H1 (cell line): ENCODE results near the gene IL7R. TPM values are rescaled to one million over a fixed set of nuclear protein-coding genes. Genes with fewer than 3 reads are reported as not detected.
A peak's percentile ranks its signal among the peaks of the same experiment; 100 is the strongest.

Experiments used
- CTCF ChIA-PET: fragments of 300-600 bp; sonication (Branson Sonifier 250); formaldehyde crosslinking; loops from one replicate; lab custom pipeline; 2021; ENCODE audit not compliant: partially characterized antibody; lab: Charles Lee
- POLR2A ChIA-PET: fragments of 300-600 bp; sonication (Branson Sonifier 250); formaldehyde crosslinking; loops from one replicate; lab custom pipeline; 2021; ENCODE audit warnings: inconsistent platforms; ENCODE audit not compliant: partially characterized antibody; lab: Charles Lee
- DNase-seq, 2 experiments: peaks; one replicate each; pipeline versions ENCODE4 v3.0.0 to v3.0.0-alpha.2; 2010 to 2022; ENCODE audit warnings: low spot score in 2 of 2, low read depth in 1 of 2, mixed read lengths in 1 of 2
- FAIRE-seq: peaks from 2 replicates; lab custom pipeline; 2011; peaks lifted over from hg19 to GRCh38; lab: Jason Lieb, UNC
- H2AFZ ChIP-seq: 2 replicates; pipeline ENCODE4 v1.8.1; 2012; ENCODE audit warnings: low read length, inconsistent platforms
- H2AK5ac ChIP-seq: 2 replicates; pipeline ENCODE4 v1.6.1; 2013; ENCODE audit warnings: low read depth, low read length
- H2BK120ac ChIP-seq: replicated peaks from 2 replicates; pipeline ENCODE3; 2013; ENCODE audit warnings: low read depth, low read length, inconsistent platforms
- H2BK12ac ChIP-seq: 2 replicates; pipeline ENCODE4 v1.6.1; 2013; ENCODE audit warnings: low read depth, low read length
- H2BK15ac ChIP-seq: 2 replicates; pipeline ENCODE4 v1.6.1; 2013; ENCODE audit warnings: low read length
- H2BK20ac ChIP-seq: 2 replicates; pipeline ENCODE4 v1.6.1; 2013; ENCODE audit warnings: low read length
- H2BK5ac ChIP-seq: 2 replicates; pipeline ENCODE4 v1.6.1; 2013; ENCODE audit warnings: low read depth, low read length
- H3K14ac ChIP-seq: 2 replicates; pipeline ENCODE4 v1.6.1; 2013; ENCODE audit warnings: inconsistent platforms; ENCODE audit not compliant: insufficient read length
- H3K18ac ChIP-seq: 2 replicates; pipeline ENCODE4 v1.6.1; 2013; ENCODE audit warnings: low read length; ENCODE audit errors: extremely low read depth
- H3K23ac ChIP-seq: 2 replicates; pipeline ENCODE4 v1.6.1; 2013; ENCODE audit warnings: inconsistent platforms; ENCODE audit not compliant: insufficient read length
- H3K23me2 ChIP-seq: 2 replicates; pipeline ENCODE4 v1.6.1; 2013; ENCODE audit warnings: low read depth, low read length
- H3K27ac ChIP-seq: 2 replicates; pipeline ENCODE4 v1.6.1; 2011; ENCODE audit warnings: low read depth, low read length, inconsistent platforms
- H3K27me3 ChIP-seq, 4 experiments: replicated peaks in 1 of 4; 1 replicate in 1 of 4; 2 replicates in 3 of 4; pipeline versions ENCODE4 v1.6.1 to v1.8.1; 2011 to 2013; ENCODE audit warnings: low read length in 3 of 4, mild to moderate bottlenecking in 3 of 4, inconsistent platforms in 2 of 4, mixed read lengths in 2 of 4, moderate library complexity in 1 of 4; ENCODE audit not compliant: control insufficient read depth in 3 of 4, insufficient read depth in 3 of 4; ENCODE audit errors: extremely low read depth in 1 of 4
- H3K36me3 ChIP-seq, 4 experiments: 2 replicates each; pipeline versions ENCODE4 v1.6.1 to v1.8.1; 2011 to 2013; ENCODE audit warnings: mild to moderate bottlenecking in 4 of 4, low read length in 3 of 4, moderate library complexity in 2 of 4, control low read depth in 1 of 4, inconsistent platforms in 1 of 4; ENCODE audit not compliant: insufficient read depth in 4 of 4, control insufficient read depth in 2 of 4
- H3K4ac ChIP-seq: replicated peaks from 2 replicates; pipeline ENCODE3; 2013; ENCODE audit warnings: low read length, low read depth, mixed read lengths, inconsistent platforms; ENCODE audit not compliant: insufficient read length
- H3K4me1 ChIP-seq, 4 experiments: replicated peaks in 1 of 4; 1 replicate in 1 of 4; 2 replicates in 3 of 4; pipeline versions ENCODE4 v1.6.1 to v1.8.1; 2011 to 2013; ENCODE audit warnings: low read length in 3 of 4, inconsistent platforms in 2 of 4, mixed read lengths in 1 of 4; ENCODE audit not compliant: insufficient read depth in 4 of 4, control insufficient read depth in 3 of 4
- H3K4me2 ChIP-seq, 2 experiments: 2 replicates each; pipeline versions ENCODE4 v1.6.1 to v1.8.1; 2011 to 2013; ENCODE audit warnings: low read depth in 2 of 2, low read length in 2 of 2, control low read depth in 1 of 2, inconsistent platforms in 1 of 2, mild to moderate bottlenecking in 1 of 2; ENCODE audit not compliant: insufficient read depth in 1 of 2
- H3K4me3 ChIP-seq, 4 experiments: fragments of 200-600, 300-600 bp in 1 of 4; sonication (generic), shearing (Covaris generic), sonication (Bioruptor Twin) in 1 of 4; 2 replicates each; pipeline versions ENCODE4 v1.5.1 to v1.8.1; 2011 to 2016; ENCODE audit warnings: low read length in 4 of 4, low read depth in 3 of 4, control low read depth in 2 of 4, inconsistent platforms in 2 of 4, mild to moderate bottlenecking in 2 of 4, mixed read lengths in 1 of 4, moderate library complexity in 1 of 4; ENCODE audit not compliant: insufficient read depth in 2 of 4; ENCODE audit errors: extremely low read depth in 1 of 4
- H3K56ac ChIP-seq: replicated peaks from 2 replicates; pipeline ENCODE3; 2013; ENCODE audit warnings: low read depth, mild to moderate bottlenecking, mixed read lengths, low read length, inconsistent platforms; ENCODE audit not compliant: insufficient read length
- H3K79me1 ChIP-seq: 2 replicates; pipeline ENCODE4 v1.6.1; 2013; ENCODE audit warnings: low read depth, low read length, control low read depth
- H3K79me2 ChIP-seq, 2 experiments: 2 replicates each; pipeline versions ENCODE4 v1.6.1 to v1.8.1; 2012 to 2013; ENCODE audit warnings: low read length in 2 of 2, mild to moderate bottlenecking in 2 of 2, inconsistent platforms in 1 of 2; ENCODE audit not compliant: insufficient read depth in 2 of 2, control insufficient read depth in 1 of 2
- H3K9ac ChIP-seq, 4 experiments: replicated peaks in 1 of 4; 1 replicate in 1 of 4; 2 replicates in 3 of 4; pipeline versions ENCODE4 v1.6.1 to v1.8.1; 2011 to 2013; ENCODE audit warnings: low read depth in 3 of 4, low read length in 3 of 4, control low read depth in 2 of 4, mild to moderate bottlenecking in 2 of 4, moderate library complexity in 2 of 4, inconsistent platforms in 1 of 4; ENCODE audit errors: extremely low read depth in 1 of 4
- H3K9me3 ChIP-seq, 2 experiments: 2 replicates each; pipeline versions ENCODE4 v1.6.1 to v1.8.1; 2012 to 2013; ENCODE audit warnings: mild to moderate bottlenecking in 2 of 2, moderate library complexity in 2 of 2, control low read depth in 1 of 2, inconsistent platforms in 1 of 2, low read depth in 1 of 2, low read length in 1 of 2, mixed read lengths in 1 of 2; ENCODE audit not compliant: insufficient read depth in 2 of 2
- H4K20me1 ChIP-seq, 2 experiments: replicated peaks in 1 of 2; 2 replicates each; pipeline versions ENCODE3 to v1.8.1; 2011 to 2013; ENCODE audit warnings: inconsistent platforms in 2 of 2, low read length in 2 of 2, mild to moderate bottlenecking in 1 of 2; ENCODE audit not compliant: insufficient read depth in 2 of 2, control insufficient read depth in 1 of 2
- H4K5ac ChIP-seq: 2 replicates; pipeline ENCODE4 v1.6.1; 2013; ENCODE audit warnings: low read length, low read depth, mixed read lengths, inconsistent platforms; ENCODE audit not compliant: insufficient read length
- H4K8ac ChIP-seq: 2 replicates; pipeline ENCODE4 v1.8.0; 2013; ENCODE audit warnings: mild to moderate bottlenecking, moderate library complexity, low read length, inconsistent platforms; ENCODE audit not compliant: insufficient read depth; ENCODE audit errors: extremely low read depth
- H4K91ac ChIP-seq: replicated peaks from 2 replicates; pipeline ENCODE3; 2013; ENCODE audit warnings: low read length, mixed read lengths, inconsistent platforms; ENCODE audit not compliant: insufficient read length
- EGR1 ChIP-seq: IDR thresholded peaks from 2 replicates; pipeline ENCODE4 v1.6.1; 2011; ENCODE audit warnings: low read depth, low read length, borderline replicate concordance
- FOSL1 ChIP-seq: IDR thresholded peaks from 2 replicates; pipeline ENCODE4 v1.6.1; 2011; ENCODE audit warnings: mild to moderate bottlenecking, low read depth, low read length, moderate library complexity; ENCODE audit not compliant: insufficient read depth
- HDAC6 ChIP-seq: IDR thresholded peaks from one replicate; pipeline ENCODE4 v1.7.1; 2012; ENCODE audit warnings: low read depth, mild to moderate bottlenecking, inconsistent platforms, low read length, moderate library complexity
- RAD21 ChIP-seq, 2 experiments: IDR thresholded peaks in 1 of 2; conservative IDR thresholded peaks in 1 of 2; 2 replicates each; pipeline ENCODE4 v1.6.1; 2011; ENCODE audit warnings: low read depth in 2 of 2, low read length in 2 of 2, improper control_type of control experiment in 1 of 2, inconsistent platforms in 1 of 2, mild to moderate bottlenecking in 1 of 2, moderate library complexity in 1 of 2
- RFX5 ChIP-seq: IDR thresholded peaks from 2 replicates; pipeline ENCODE4 v1.6.1; 2011; ENCODE audit warnings: low read depth, low read length, improper control_type of control experiment, borderline replicate concordance
- RNF2 ChIP-seq: fragments of 200-900, 300-1000 bp; sonication (generic); IDR thresholded peaks from 2 replicates; pipeline ENCODE4 v1.7.1; 2016; ENCODE audit warnings: borderline replicate concordance, low read depth, mild to moderate bottlenecking, antibody characterized with exemption, low read length; ENCODE audit not compliant: poor library complexity, severe bottlenecking; ENCODE audit errors: missing control alignments
- SIN3A ChIP-seq, 2 experiments: IDR thresholded peaks in 1 of 2; conservative IDR thresholded peaks in 1 of 2; 2 replicates each; pipeline ENCODE4 v1.6.1; 2011 to 2012; ENCODE audit warnings: low read length in 2 of 2, improper control_type of control experiment in 1 of 2, low read depth in 1 of 2, mild to moderate bottlenecking in 1 of 2
- SRF ChIP-seq: IDR thresholded peaks from 2 replicates; pipeline ENCODE4 v1.6.1; 2011; ENCODE audit warnings: mild to moderate bottlenecking, low read depth, low read length, moderate library complexity
- SUZ12 ChIP-seq: fragments of 200-600 bp; sonication (generic); IDR thresholded peaks from 2 replicates; pipeline ENCODE4 v1.6.1; 2012; ENCODE audit warnings: mild to moderate bottlenecking, inconsistent platforms, low read length, moderate library complexity, mixed read lengths
- WGBS, 2 experiments: shearing (Covaris generic) in 1 of 2; methylation state at CpG; one replicate each; pipeline versions ENCODE4 v1.1.6 to v1.1.7; 2013 to 2015; ENCODE audit warnings: low lambda C conversion rate in 2 of 2, mixed read lengths in 2 of 2, inconsistent platforms in 1 of 2, low coverage in 1 of 2, missing lambda C conversion rate in 1 of 2; ENCODE audit not compliant: insufficient replicate concordance in 2 of 2, insufficient coverage in 1 of 2, insufficient read length in 1 of 2; ENCODE audit errors: extremely low coverage in 1 of 2, missing lambda C conversion rate in 1 of 2; 5-methylcytosine and 5-hydroxymethylcytosine counted together
- polyA plus RNA-seq, 7 experiments: library from polyadenylated mRNA; depleted of rRNA in 3 of 7; stranded (reverse) in 5 of 7; unstranded in 2 of 7; fragments of >200 nt in 5 of 7; fragments of 200-250 nt in 2 of 7; gene quantifications; 1 replicate in 5 of 7; 2 replicates in 1 of 7; 4 replicates in 1 of 7; pipeline versions ENCODE4 v1.2.1 to v1.2.3, GENCODE V29; 2011 to 2013; ENCODE audit warnings: missing spikeins in 2 of 7, mixed read lengths in 2 of 7
- total RNA-seq: library from RNA; stranded (reverse); fragmentation: NEBNext Ultra II Directional; extraction: Animal tissue kit (Norgen Biotek cat#: 25700); gene quantifications from 2 replicates; pipeline ENCODE4 v1.2.1, GENCODE V29; 2021
- TF ChIP-seq, protein P1 (sequence below), 3 experiments: IDR thresholded peaks; 1 replicate in 2 of 3; 2 replicates in 1 of 3; pipeline versions ENCODE4 v1.5.1 to v1.6.1; 2011; ENCODE audit warnings: low read length in 3 of 3, mild to moderate bottlenecking in 3 of 3, inconsistent platforms in 2 of 3, low read depth in 1 of 3, moderate library complexity in 1 of 3; ENCODE audit not compliant: insufficient read depth in 1 of 3; ENCODE audit errors: control extremely low read depth in 1 of 3

The IL7R gene
- total and polyA plus RNA-seq, 2 of the 8 experiments (the other 6 are each of a cell fraction or from before 2014, with no cell fraction given): not detected

DNA sequence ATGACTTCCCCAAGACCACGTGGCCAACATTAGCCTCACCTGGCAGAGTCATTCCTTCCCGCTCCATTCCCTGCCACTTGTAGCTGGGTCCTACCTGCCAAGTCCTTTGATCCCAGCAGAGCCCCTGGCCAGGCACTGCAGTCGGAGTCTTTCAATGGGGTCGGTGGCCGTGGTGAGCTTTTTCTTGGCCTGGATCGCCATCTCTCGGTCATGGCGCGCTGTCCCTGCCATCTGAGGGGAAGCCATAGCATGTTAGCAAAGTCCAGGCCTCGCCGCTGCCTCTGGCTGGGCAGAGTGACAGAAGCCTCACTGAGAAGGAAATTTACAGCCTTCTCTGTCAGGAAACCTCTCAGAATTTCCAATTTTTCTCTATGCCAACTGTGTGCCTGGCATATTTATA, 64.2 kb downstream of the IL7R start:
- Histone ChIP-seq H3K79me2 (no peaks in the 10 kb centered on the region), H2BK120ac (no peak overlapping the region), H3K4me2 (no peak overlapping the region), H3K18ac (no peak overlapping the region), H4K8ac (no peak overlapping the region), H2AK5ac (no peak overlapping the region), H4K20me1 (peaks cover 0 to 3% of the 10 kb centered on the region in 2 experiments), H2AFZ (no peak overlapping the region), H3K4me1 (no peaks in the 10 kb centered on the region), H3K4ac (no peak overlapping the region), H2BK15ac (no peak overlapping the region), H3K27ac (no peak overlapping the region), H3K56ac (no peak overlapping the region), H3K27me3 (peaks cover 5 to 18% (median 14%) of the 10 kb centered on the region in 4 experiments), H3K23ac (no peak overlapping the region), H3K23me2 (no peaks in the 10 kb centered on the region), H3K9ac (no peak overlapping the region), H3K9me3 (no peaks in the 10 kb centered on the region), H2BK12ac (no peak overlapping the region), H2BK20ac (no peak overlapping the region), H4K91ac (no peak overlapping the region), H3K79me1 (no peaks in the 10 kb centered on the region), H3K36me3 (no peaks in the 10 kb centered on the region), H3K4me3 (no peak overlapping the region), H3K14ac (no peak overlapping the region), H4K5ac (no peak overlapping the region), H2BK5ac (no peak overlapping the region)
- 73% methylated on average over 11 of the region's 11 CpGs; no CpG with 5 or more reads in 1 of the 2 experiments for WGBS, 2 experiments
- DNase-seq (no peak), FAIRE-seq (no peak)
- ChIA-PET CTCF (interaction anchor here (0.9 to 3.5 kb wide), 7 partner anchors 11 to 270 kb away, joined by 3 to 18 read pairs (median 5); no protein-coding TSS in a partner anchor), POLR2A (no interaction called here)
- TF ChIP-seq FOSL1: no peak
- TF ChIP-seq SIN3A (conservative IDR thresholded peaks at IDR 0.05 in 1 of 2, IDR thresholded peaks at IDR 0.05 in 1 of 2; ENCODE audit: low read depth in 1 of 2, low read length in 2 of 2): no peak
- no peak for TF ChIP-seq SRF
- no peak for TF ChIP-seq SUZ12
- no peak for TF ChIP-seq EGR1
- TF ChIP-seq, protein P1, sequence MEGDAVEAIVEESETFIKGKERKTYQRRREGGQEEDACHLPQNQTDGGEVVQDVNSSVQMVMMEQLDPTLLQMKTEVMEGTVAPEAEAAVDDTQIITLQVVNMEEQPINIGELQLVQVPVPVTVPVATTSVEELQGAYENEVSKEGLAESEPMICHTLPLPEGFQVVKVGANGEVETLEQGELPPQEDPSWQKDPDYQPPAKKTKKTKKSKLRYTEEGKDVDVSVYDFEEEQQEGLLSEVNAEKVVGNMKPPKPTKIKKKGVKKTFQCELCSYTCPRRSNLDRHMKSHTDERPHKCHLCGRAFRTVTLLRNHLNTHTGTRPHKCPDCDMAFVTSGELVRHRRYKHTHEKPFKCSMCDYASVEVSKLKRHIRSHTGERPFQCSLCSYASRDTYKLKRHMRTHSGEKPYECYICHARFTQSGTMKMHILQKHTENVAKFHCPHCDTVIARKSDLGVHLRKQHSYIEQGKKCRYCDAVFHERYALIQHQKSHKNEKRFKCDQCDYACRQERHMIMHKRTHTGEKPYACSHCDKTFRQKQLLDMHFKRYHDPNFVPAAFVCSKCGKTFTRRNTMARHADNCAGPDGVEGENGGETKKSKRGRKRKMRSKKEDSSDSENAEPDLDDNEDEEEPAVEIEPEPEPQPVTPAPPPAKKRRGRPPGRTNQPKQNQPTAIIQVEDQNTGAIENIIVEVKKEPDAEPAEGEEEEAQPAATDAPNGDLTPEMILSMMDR (IDR thresholded peaks at IDR 0.05; ENCODE audit: control extremely low read depth in 1 of 3, insufficient read depth in 1 of 3, low read depth in 1 of 3, low read length in 3 of 3): peak; percentile 36 to 47 (median 40); a peak in 3 of 4 replicates
- no peak for TF ChIP-seq RFX5
- TF ChIP-seq RNF2: no peak
- no peak for TF ChIP-seq HDAC6
- peak; percentile 58 to 75 for TF ChIP-seq RAD21 (IDR thresholded peaks at IDR 0.05 in 1 of 2, conservative IDR thresholded peaks at IDR 0.05 in 1 of 2; ENCODE audit: low read depth in 2 of 2, low read length in 2 of 2)
